ENCODE data around the gene LY6G6F. TPM values are rescaled to one million over a fixed set of nuclear protein-coding genes. Genes with fewer than 3 reads are reported as not detected.

The LY6G6F gene
- total and polyA plus RNA-seq, 2 experiments from 2014 or later, result not detected

- peaks cover 38% of the 10 kb centered on the region for H3F3A ChIP-seq (ENCODE audit: insufficient read depth)
- no peaks in the 10 kb centered on the region for H3K9me2 ChIP-seq (ENCODE audit: insufficient read depth)
- DNase-seq, result peak; percentile 95
- peak within 1 kb of the TSS; percentile 89 for H3K4me3 ChIP-seq
- peaks cover 82% of the 10 kb centered on the region for H3K79me2 ChIP-seq (ENCODE audit: insufficient read depth)
- peak within 1 kb of the TSS; percentile 87 for H3K27ac ChIP-seq
- no peaks in the 10 kb centered on the region for H3K9me3 ChIP-seq (ENCODE audit: low read depth)
- in situ Hi-C loops (cut with MboI), result no loop called here
- TF ChIP-seq EZH2phosphoT487 (IDR thresholded peaks at IDR 0.05; ENCODE audit: insufficient read depth, low read depth) (no peak), EZH2 (IDR thresholded peaks at IDR 0.05; ENCODE audit: insufficient read depth, poor library complexity, severe bottlenecking) (no peak)
- peak within 1 kb of the TSS; percentile 71 for H2AFZ ChIP-seq
- H3K9ac ChIP-seq, result peak within 1 kb of the TSS; percentile 93
- no peaks in the 10 kb centered on the region for H3K27me3 ChIP-seq (replicated peaks; ENCODE audit: insufficient read depth)
- H3K4me1 ChIP-seq (ENCODE audit: insufficient read depth), result peaks cover 20% of the 10 kb centered on the region
- 1% methylated on average over 39 of the region's 39 CpGs for WGBS, 2 experiments (ENCODE audit: low coverage in 1 of 2, low lambda C conversion rate in 2 of 2, missing lambda C conversion rate in 2 of 2)
- peak within 1 kb of the TSS; percentile 93 for H3K4me2 ChIP-seq (ENCODE audit: unreplicated experiment)
- H4K20me1 ChIP-seq (ENCODE audit: insufficient read depth), result no peaks in the 10 kb centered on the region
- H3K36me3 ChIP-seq (ENCODE audit: low read depth), result peaks cover 17% of the 10 kb centered on the region
Measured at GRCh38 chr6:31664790-31665500, 41.7 kb upstream of the LY6G6F start, which contains the start of gene GPANK1. GPANK1 (minus strand) TSS chr6:31664997; CDS start chr6:31664478, 519 bp downstream.

- Histone ChIP-seq H3K9me3 (ENCODE audit: low read depth) (no peaks in the 10 kb centered on the region), H3K79me2 (ENCODE audit: insufficient read depth) (peaks cover 83% of the 10 kb centered on the region), H2AFZ (peak within 1 kb of the TSS; percentile 71), H3K4me3 (peak within 1 kb of the TSS; percentile 89), H3K4me1 (ENCODE audit: insufficient read depth) (peaks cover 20% of the 10 kb centered on the region), H3K9ac (peak within 1 kb of the TSS; percentile 93), H3K27ac (peak within 1 kb of the TSS; percentile 87), H3F3A (ENCODE audit: insufficient read depth) (peaks cover 38% of the 10 kb centered on the region), H3K27me3 (replicated peaks; ENCODE audit: insufficient read depth) (no peaks in the 10 kb centered on the region), H3K36me3 (ENCODE audit: low read depth) (peaks cover 21% of the 10 kb centered on the region), H4K20me1 (ENCODE audit: insufficient read depth) (no peaks in the 10 kb centered on the region), H3K4me2 (ENCODE audit: unreplicated experiment) (peak within 1 kb of the TSS; percentile 93), H3K9me2 (ENCODE audit: insufficient read depth) (no peaks in the 10 kb centered on the region)
- no peak for TF ChIP-seq EZH2phosphoT487 (IDR thresholded peaks at IDR 0.05; ENCODE audit: insufficient read depth, low read depth)
- peak; percentile 99 for DNase-seq
- WGBS, 2 experiments (ENCODE audit: low coverage in 1 of 2, low lambda C conversion rate in 2 of 2, missing lambda C conversion rate in 2 of 2), result 0 to 1% methylated on average over 37 to 63 of the region's 63 CpGs
- in situ Hi-C loops (cut with MboI), result no loop called here
Measured at GRCh38 chr6:31665501-31666336, 40.9 kb upstream of the LY6G6F start, which contains the start of gene CSNK2B. CSNK2B (plus strand) TSS chr6:31666080; CDS start chr6:31666832, 752 bp downstream.

- Histone ChIP-seq H3K9me2 (ENCODE audit: insufficient read depth) (no peaks in the 10 kb centered on the region), H3K4me1 (ENCODE audit: insufficient read depth) (peaks cover 15% of the 10 kb centered on the region), H3K4me2 (ENCODE audit: unreplicated experiment) (peak overlapping the region; percentile 90), H3K9me3 (ENCODE audit: low read depth) (no peaks in the 10 kb centered on the region), H4K20me1 (ENCODE audit: insufficient read depth) (no peaks in the 10 kb centered on the region), H3K9ac (peak overlapping the region; percentile 93), H3K27ac (peak overlapping the region; percentile 78), H3K27me3 (replicated peaks; ENCODE audit: insufficient read depth) (no peaks in the 10 kb centered on the region), H2AFZ (peak overlapping the region; percentile 54), H3K4me3 (peak overlapping the region; percentile 89), H3F3A (ENCODE audit: insufficient read depth) (peaks cover 32% of the 10 kb centered on the region), H3K79me2 (ENCODE audit: insufficient read depth) (peaks cover 77% of the 10 kb centered on the region), H3K36me3 (ENCODE audit: low read depth) (peaks cover 21% of the 10 kb centered on the region)
- WGBS, 2 experiments (ENCODE audit: low coverage in 1 of 2, low lambda C conversion rate in 2 of 2, missing lambda C conversion rate in 2 of 2), result 0 to 2% methylated on average over 14 to 15 of the region's 15 CpGs
- peak; percentile 65 for DNase-seq
- in situ Hi-C loops (cut with MboI), result no loop called here
- TF ChIP-seq EZH2phosphoT487 (IDR thresholded peaks at IDR 0.05; ENCODE audit: insufficient read depth, low read depth) (no peak), EZH2 (IDR thresholded peaks at IDR 0.05; ENCODE audit: insufficient read depth, poor library complexity, severe bottlenecking) (no peak)
Measured at GRCh38 chr6:31666337-31666965, 40.2 kb upstream of the LY6G6F start.

DNA sequence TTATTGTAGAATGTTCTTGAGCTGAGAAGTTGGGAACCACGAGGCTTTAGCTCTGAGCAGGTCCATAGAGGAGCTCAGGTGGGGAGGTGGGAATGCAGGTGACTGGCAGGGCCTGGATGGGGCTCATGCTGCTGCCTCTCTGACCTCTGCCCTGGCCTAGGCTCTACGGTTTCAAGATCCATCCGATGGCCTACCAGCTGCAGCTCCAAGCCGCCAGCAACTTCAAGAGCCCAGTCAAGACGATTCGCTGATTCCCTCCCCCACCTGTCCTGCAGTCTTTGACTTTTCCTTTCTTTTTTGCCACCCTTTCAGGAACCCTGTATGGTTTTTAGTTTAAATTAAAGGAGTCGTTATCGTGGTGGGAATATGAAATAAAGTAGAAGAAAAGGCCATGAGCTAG lies 37.0 kb upstream of the LY6G6F start, which contains the start of gene LY6G5B:
Gene LY6G5B (plus strand): TSS at position 301 of the 400 bp plus-strand sequence. CDS start 975 bp downstream, outside the sequence.
- H3K9ac ChIP-seq, result peak within 1 kb of the TSS; percentile 93; the same call in 1 of the 2 replicates
- H3K4me2 ChIP-seq (ENCODE audit: unreplicated experiment), result no peak within 1 kb of the TSS
- no peaks in the 10 kb centered on the region for H4K20me1 ChIP-seq (ENCODE audit: insufficient read depth)
- no peak within 1 kb of the TSS for H2AFZ ChIP-seq
- H3K9me3 ChIP-seq (ENCODE audit: low read depth), result no peaks in the 10 kb centered on the region
- 81% methylated on average over 8 of the region's 8 CpGs for WGBS, 2 experiments (ENCODE audit: low coverage in 1 of 2, low lambda C conversion rate in 2 of 2, missing lambda C conversion rate in 2 of 2)
- H3K9me2 ChIP-seq (ENCODE audit: insufficient read depth), result no peaks in the 10 kb centered on the region
- H3K4me1 ChIP-seq (ENCODE audit: insufficient read depth), result peaks cover 6% of the 10 kb centered on the region; the same call in 1 of the 2 replicates
- in situ Hi-C loops (cut with MboI), result no loop called here
- H3F3A ChIP-seq (ENCODE audit: insufficient read depth), result peaks cover 22% of the 10 kb centered on the region
- no peak within 1 kb of the TSS for H3K4me3 ChIP-seq
- no peak for DNase-seq
- peaks cover 49% of the 10 kb centered on the region for H3K79me2 ChIP-seq (ENCODE audit: insufficient read depth)
- H3K27ac ChIP-seq, result no peak within 1 kb of the TSS
- TF ChIP-seq EZH2 (IDR thresholded peaks at IDR 0.05; ENCODE audit: insufficient read depth, poor library complexity, severe bottlenecking), result no peak
- no peak for TF ChIP-seq EZH2phosphoT487 (IDR thresholded peaks at IDR 0.05; ENCODE audit: insufficient read depth, low read depth)
- H3K36me3 ChIP-seq (ENCODE audit: low read depth), result peaks cover 28% of the 10 kb centered on the region
- H3K27me3 ChIP-seq (replicated peaks; ENCODE audit: insufficient read depth), result no peaks in the 10 kb centered on the region
